Lower lobe of right lung (tissue), 2 donors: Measurements from ENCODE around the gene ANKS4B. TPM values are rescaled to one million over a fixed set of nuclear protein-coding genes. Genes with fewer than 3 reads are reported as not detected.

Experiments used
- ATAC-seq, 2 donors: fragments of 200-7000 bp; cut with Tn5 transposase; one replicate each; pipeline ENCODE4 v1.9.1; 2020 to 2022; ENCODE audit warnings: mild to moderate bottlenecking in 2 of 2, moderate library complexity in 2 of 2
- DNase-seq: peaks from one replicate; pipeline ENCODE4 v3.0.0-alpha.2; 2020
- H3K27ac ChIP-seq: fragments of 200-600 bp; one replicate; pipeline ENCODE4 v1.8.0; 2022
- H3K27me3 ChIP-seq: fragments of 200-600 bp; one replicate; pipeline ENCODE4 v1.8.0; 2022; ENCODE audit warnings: low read depth
- H3K36me3 ChIP-seq: fragments of 200-600 bp; one replicate; pipeline ENCODE4 v1.8.0; 2022; ENCODE audit warnings: mild to moderate bottlenecking
- H3K4me1 ChIP-seq: fragments of 200-600 bp; one replicate; pipeline ENCODE4 v1.8.0; 2022
- H3K4me3 ChIP-seq: fragments of 200-600 bp; one replicate; pipeline ENCODE4 v1.8.0; 2022; ENCODE audit warnings: mild to moderate bottlenecking
- H3K9me3 ChIP-seq: fragments of 200-600 bp; one replicate; pipeline ENCODE4 v1.8.0; 2022
- CTCF ChIP-seq: fragments of 200-600 bp; IDR thresholded peaks from one replicate; pipeline ENCODE4 v1.8.0; 2022; ENCODE audit warnings: antibody characterized with exemption, mild to moderate bottlenecking
- intact Hi-C: fragments of 100-400 bp; cut with DNase I; formaldehyde crosslinking; loops from one replicate; pipeline ENCODE4 v1.11.0; 2022
- long read RNA-seq: library from polyadenylated mRNA; unstranded; transcript quantifications from one replicate; pipeline ENCODE4 v2.0.0, GENCODE V29; 2021
- total RNA-seq: library from RNA; stranded (reverse); fragmentation: NEBNext Ultra II Directional; extraction: Animal tissue kit (Norgen Biotek cat#: 25700); gene quantifications from one replicate; pipeline ENCODE4 v1.2.1, GENCODE V29; 2021
- donor health status: DM: no; HTN: yes; CAD: no; lungs with severe emphysema.

ANKS4B gene
- total RNA-seq, result not detected
- long read RNA-seq, partial matches to known transcripts, result 0 of 1 reads
- long read RNA-seq, other reads (novel, unspliced or antisense), result 1 of 1 reads

- no peak within 1 kb of the TSS for H3K27ac ChIP-seq
- no peaks in the 10 kb centered on the region for H3K4me1 ChIP-seq
- no peaks in the 10 kb centered on the region for H3K27me3 ChIP-seq
- no peaks in the 10 kb centered on the region for H3K36me3 ChIP-seq
- TF ChIP-seq CTCF, result no peak
- intact Hi-C loops, result no loop called here
- ATAC-seq, result no peak
- no peak for DNase-seq
- H3K9me3 ChIP-seq, result no peaks in the 10 kb centered on the region
- no peak within 1 kb of the TSS for H3K4me3 ChIP-seq
Measured at GRCh38 chr16:21233521-21234150, at the start of gene ANKS4B. ANKS4B (plus strand) TSS chr16:21233699; CDS start chr16:21233738, 39 bp downstream.

- H3K4me3 ChIP-seq, result no peak overlapping the region
- H3K27ac ChIP-seq, result no peak overlapping the region
- no peak for TF ChIP-seq CTCF
- DNase-seq (no peak), ATAC-seq (no peak)
- H3K27me3 ChIP-seq, result no peaks in the 10 kb centered on the region
- H3K4me1 ChIP-seq, result peaks cover 6% of the 10 kb centered on the region
- no peaks in the 10 kb centered on the region for H3K9me3 ChIP-seq
- intact Hi-C loops, result no loop called here
- peaks cover 31% of the 10 kb centered on the region for H3K36me3 ChIP-seq
Measured at GRCh38 chr16:21183995-21184394, 49.5 kb upstream of the ANKS4B start.

GRCh38 chr16:21184834-21185233 is 48.7 kb upstream of the ANKS4B start:
- Histone ChIP-seq H3K27me3 (no peaks in the 10 kb centered on the region), H3K27ac (no peak overlapping the region), H3K4me3 (no peak overlapping the region), H3K4me1 (peaks cover 6% of the 10 kb centered on the region), H3K9me3 (no peaks in the 10 kb centered on the region), H3K36me3 (peaks cover 23% of the 10 kb centered on the region)
- no peak for DNase-seq
- intact Hi-C loops, result no loop called here
- no peak for ATAC-seq
- TF ChIP-seq CTCF, result no peak

GRCh38 chr16:21185659-21186325 is 47.7 kb upstream of the ANKS4B start:
- TF ChIP-seq CTCF, result no peak
- H3K36me3 ChIP-seq, result peaks cover 13% of the 10 kb centered on the region
- H3K4me3 ChIP-seq, result no peak overlapping the region
- H3K4me1 ChIP-seq, result peaks cover 6% of the 10 kb centered on the region
- no peak for DNase-seq
- H3K9me3 ChIP-seq, result no peaks in the 10 kb centered on the region
- intact Hi-C loops, result no loop called here
- ATAC-seq, result no peak
- no peak overlapping the region for H3K27ac ChIP-seq
- no peaks in the 10 kb centered on the region for H3K27me3 ChIP-seq

- no peak for TF ChIP-seq CTCF
- Histone ChIP-seq H3K27me3 (no peaks in the 10 kb centered on the region), H3K27ac (no peak overlapping the region), H3K9me3 (no peaks in the 10 kb centered on the region), H3K4me1 (peaks cover 6% of the 10 kb centered on the region), H3K4me3 (no peak overlapping the region), H3K36me3 (peaks cover 8% of the 10 kb centered on the region)
- DNase-seq (no peak), ATAC-seq (no peak)
- intact Hi-C loops, result no loop called here
Measured at GRCh38 chr16:21186326-21186691, 47.2 kb upstream of the ANKS4B start.
